Calu3 (cell line): ENCODE measurements around the gene TTC4. TPM values are rescaled to one million over a fixed set of nuclear protein-coding genes. Genes with fewer than 3 reads are reported as not detected.

ENCODE experiments used
- BruUV-seq: library from RNA; stranded (reverse); fragments of 400-500 nt; replicated peaks from 2 replicates; lab custom pipeline; 2021; lab: Mats Ljungman, UMichigan
- CTCF ChIA-PET: fragments of 300-600 bp; sonication (Branson Sonifier 250); formaldehyde crosslinking; loops from one replicate; lab custom pipeline; 2022; ENCODE audit warnings: antibody characterized with exemption; lab: Charles Lee
- DNase-seq: peaks from one replicate; pipeline ENCODE4 v3.0.0; 2022
- H3K27ac Mint-ChIP-seq: one replicate; pipeline ENCODE4 v1.8.0; 2022; ENCODE audit warnings: mixed read lengths; ENCODE audit not compliant: unreplicated experiment
- H3K27me3 Mint-ChIP-seq: one replicate; pipeline ENCODE4 v1.8.0; 2022; ENCODE audit warnings: mixed read lengths; ENCODE audit not compliant: unreplicated experiment
- H3K36me3 Mint-ChIP-seq: one replicate; pipeline ENCODE4 v1.8.0; 2022; ENCODE audit warnings: mild to moderate bottlenecking, moderate library complexity, mixed read lengths; ENCODE audit not compliant: insufficient read depth, unreplicated experiment
- H3K4me1 Mint-ChIP-seq: one replicate; pipeline ENCODE4 v1.8.0; 2022; ENCODE audit warnings: mild to moderate bottlenecking, low read depth, mixed read lengths; ENCODE audit not compliant: unreplicated experiment
- H3K4me3 Mint-ChIP-seq: one replicate; pipeline ENCODE4 v1.8.0; 2022; ENCODE audit warnings: mild to moderate bottlenecking, low read depth, moderate library complexity, mixed read lengths; ENCODE audit not compliant: unreplicated experiment
- H3K9me3 Mint-ChIP-seq: one replicate; pipeline ENCODE4 v1.8.0; 2022; ENCODE audit warnings: low read depth, mixed read lengths; ENCODE audit not compliant: unreplicated experiment
- CTCF ChIP-seq: fragments of 200-600 bp; IDR thresholded peaks from one replicate; pipeline ENCODE4 v1.8.0; 2022; ENCODE audit warnings: antibody characterized with exemption; ENCODE audit not compliant: unreplicated experiment
- intact Hi-C: fragments of 100-400 bp; cut with micrococcal nuclease; formaldehyde crosslinking; loops from one replicate; pipeline ENCODE4 v1.10.0; 2022; ENCODE audit not compliant: unreplicated experiment
- total RNA-seq: library from RNA; stranded (reverse); gene quantifications from 2 replicates; pipeline ENCODE4 v1.2.3, GENCODE V29; 2022

Gene TTC4
- total RNA-seq, 1 experiment from 2014 or later = 22.9 TPM

- intact Hi-C loops = no loop called here
- Mint-ChIP-seq H3K27me3 (no peaks in the 10 kb centered on the region), H3K9me3 (no peaks in the 10 kb centered on the region), H3K4me1 (no peaks in the 10 kb centered on the region), H3K27ac (no peak overlapping the region), H3K36me3 (no peaks in the 10 kb centered on the region), H3K4me3 (no peak overlapping the region)
- CTCF ChIA-PET = no interaction called here
- DNase-seq = no peak
- no TSS peak for BruUV-seq
- TF ChIP-seq CTCF = no peak
These were observed 65.5 kb downstream of the TTC4 start for GRCh38 chr1:54781023-54781723.

- no peak for DNase-seq
- Mint-ChIP-seq H3K4me1 (no peaks in the 10 kb centered on the region), H3K4me3 (no peak overlapping the region), H3K27me3 (no peaks in the 10 kb centered on the region), H3K27ac (no peak overlapping the region), H3K36me3 (no peaks in the 10 kb centered on the region), H3K9me3 (no peaks in the 10 kb centered on the region)
- intact Hi-C loops = no loop called here
- CTCF ChIA-PET = no interaction called here
- BruUV-seq = no TSS peak
- TF ChIP-seq CTCF = no peak
These were observed 66.5 kb downstream of the TTC4 start for GRCh38 chr1:54782156-54782555.

GRCh38 chr1:54782588-54782987 lies 66.9 kb downstream of the TTC4 start:
- BruUV-seq = no TSS peak
- no peak for DNase-seq
- H3K27ac Mint-ChIP-seq = no peak overlapping the region
- H3K4me1 Mint-ChIP-seq = no peaks in the 10 kb centered on the region
- H3K36me3 Mint-ChIP-seq = no peaks in the 10 kb centered on the region
- no peaks in the 10 kb centered on the region for H3K9me3 Mint-ChIP-seq
- CTCF ChIA-PET = no interaction called here
- intact Hi-C loops = no loop called here
- H3K4me3 Mint-ChIP-seq = no peak overlapping the region
- no peaks in the 10 kb centered on the region for H3K27me3 Mint-ChIP-seq
- TF ChIP-seq CTCF = no peak

GRCh38 chr1:54784066-54784465 lies 68.4 kb downstream of the TTC4 start:
- Mint-ChIP-seq H3K4me3 (no peak overlapping the region), H3K27me3 (no peaks in the 10 kb centered on the region), H3K9me3 (no peaks in the 10 kb centered on the region), H3K36me3 (no peaks in the 10 kb centered on the region), H3K4me1 (no peaks in the 10 kb centered on the region), H3K27ac (no peak overlapping the region)
- no peak for TF ChIP-seq CTCF
- CTCF ChIA-PET = interaction anchor here (0.8 kb wide), 1 partner anchor 29 kb away, joined by 3 read pairs; no protein-coding TSS in a partner anchor
- DNase-seq = no peak
- no TSS peak for BruUV-seq
- intact Hi-C loops = no loop called here
